HG02852 (cell line): Measurements from ENCODE around the gene ADARB2.
"Not testable (repeated sequence)": the region's sequence is repeated elsewhere in the genome, so short reads cannot be mapped to it uniquely, and the experiment has no call there.

ENCODE experiments used
- ATAC-seq: cut with Tn5 transposase; IDR thresholded peaks from one replicate; pipeline ENCODE4 v1.9.1; 2021; ENCODE audit warnings: mild to moderate bottlenecking, moderate library complexity; ENCODE audit not compliant: unreplicated experiment

The ADARB2 gene

DNA sequence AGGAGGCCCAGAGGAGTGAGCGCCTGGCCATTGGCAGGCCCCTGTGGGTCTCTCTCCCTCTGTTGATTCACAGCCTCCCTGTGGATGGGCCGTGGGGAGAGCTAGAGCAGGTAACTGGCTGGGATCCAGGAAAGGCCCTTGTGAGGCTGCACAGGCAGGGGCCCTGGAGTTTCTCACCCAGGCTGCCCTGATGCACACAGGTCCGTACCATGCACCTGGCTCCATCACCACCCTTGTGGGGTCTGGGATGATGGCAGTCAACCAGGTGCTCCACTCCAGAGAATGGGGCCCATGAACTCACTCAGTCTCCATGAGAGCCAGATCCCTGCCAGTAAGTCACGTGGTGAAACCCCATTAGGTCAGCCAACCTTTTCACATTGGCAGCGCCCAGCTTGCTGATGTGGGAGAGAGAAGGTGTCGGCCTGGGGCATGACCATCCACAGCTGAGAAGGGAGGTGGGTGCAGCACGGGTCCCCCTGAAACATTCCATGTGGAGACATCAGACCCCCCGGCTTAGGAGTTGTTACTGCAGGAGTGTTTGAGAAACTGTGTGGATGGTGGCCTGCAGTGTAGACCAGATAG lies 320.8 kb downstream of the ADARB2 start:
- no peak for ATAC-seq

DNA sequence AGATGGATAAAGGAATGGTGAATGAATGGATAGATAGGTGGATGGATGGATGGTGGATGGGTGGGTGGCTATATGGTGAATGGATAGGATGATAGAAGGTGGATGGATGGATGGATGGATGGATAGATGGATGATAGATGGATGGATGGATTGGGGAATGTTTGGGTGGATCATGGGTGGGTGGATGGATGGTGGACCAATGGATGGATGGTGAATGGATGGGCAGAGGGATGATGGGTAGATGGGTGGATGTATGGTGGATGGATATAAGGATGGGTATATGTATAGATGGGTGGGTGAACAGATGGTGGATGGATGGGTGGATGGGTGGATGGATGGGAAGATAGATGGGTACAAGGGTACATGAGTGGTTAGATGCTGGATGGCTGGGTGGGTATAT lies 322.4 kb downstream of the ADARB2 start:
- ATAC-seq: no peak

DNA sequence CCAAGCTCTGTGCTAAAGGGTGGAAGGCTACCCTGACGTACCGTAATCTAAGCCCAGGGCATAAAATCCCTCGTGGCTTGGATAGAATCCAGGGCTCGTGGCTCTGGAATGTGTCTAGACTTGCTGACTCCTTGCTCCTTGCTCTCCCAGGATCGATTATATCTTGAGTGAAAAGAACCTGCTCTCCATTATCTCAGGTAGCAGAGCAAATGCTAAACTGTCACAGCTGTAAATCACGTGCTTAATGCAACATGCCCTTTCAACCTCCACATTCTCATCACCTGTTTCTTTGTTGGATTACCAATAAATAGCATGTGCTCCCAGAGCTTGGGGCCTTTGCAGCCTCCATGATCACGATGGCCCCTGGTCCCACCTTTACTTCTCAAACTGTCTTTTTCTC lies 323.0 kb downstream of the ADARB2 start:
- ATAC-seq: not testable (repeated sequence)

DNA sequence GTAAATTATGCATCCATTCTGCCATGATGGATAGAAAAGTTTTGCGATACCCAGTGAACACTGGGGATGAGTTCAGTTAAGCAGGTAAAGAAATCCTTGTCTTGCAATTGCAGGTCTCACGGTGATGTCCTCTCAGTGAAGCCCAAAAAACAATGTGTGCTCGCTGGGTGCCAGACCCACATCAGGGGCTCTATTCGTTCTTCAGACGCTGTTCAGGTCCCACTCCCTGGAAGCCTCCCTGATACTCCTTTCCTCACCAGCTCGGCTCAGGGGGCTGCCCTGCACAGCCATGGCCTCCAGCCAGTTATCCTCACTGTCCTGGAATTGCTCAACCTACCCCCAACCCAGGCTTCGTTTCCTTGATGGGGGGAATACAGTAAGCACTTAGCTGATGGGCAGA lies 323.5 kb downstream of the ADARB2 start:
- ATAC-seq: no peak

DNA sequence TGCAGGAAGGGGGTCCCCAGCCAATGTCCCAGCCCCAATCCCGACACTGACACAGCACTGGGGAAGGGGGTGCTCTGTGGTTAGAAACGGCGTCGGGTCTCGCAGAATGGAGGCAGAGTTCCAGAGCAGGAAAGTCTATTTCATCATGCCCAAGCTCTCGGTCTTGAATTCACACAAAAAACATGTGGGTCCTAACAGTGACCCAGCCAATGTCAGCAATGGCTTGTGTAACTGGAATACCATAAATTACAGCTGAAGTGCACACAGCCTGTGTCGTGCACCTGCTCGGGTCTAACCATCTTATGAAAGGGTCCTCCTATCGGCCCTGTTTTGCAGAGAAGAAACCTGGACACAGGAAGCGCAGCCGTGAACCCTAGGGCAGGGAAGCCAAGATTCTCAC lies 324.1 kb downstream of the ADARB2 start:
- ATAC-seq: no peak

DNA sequence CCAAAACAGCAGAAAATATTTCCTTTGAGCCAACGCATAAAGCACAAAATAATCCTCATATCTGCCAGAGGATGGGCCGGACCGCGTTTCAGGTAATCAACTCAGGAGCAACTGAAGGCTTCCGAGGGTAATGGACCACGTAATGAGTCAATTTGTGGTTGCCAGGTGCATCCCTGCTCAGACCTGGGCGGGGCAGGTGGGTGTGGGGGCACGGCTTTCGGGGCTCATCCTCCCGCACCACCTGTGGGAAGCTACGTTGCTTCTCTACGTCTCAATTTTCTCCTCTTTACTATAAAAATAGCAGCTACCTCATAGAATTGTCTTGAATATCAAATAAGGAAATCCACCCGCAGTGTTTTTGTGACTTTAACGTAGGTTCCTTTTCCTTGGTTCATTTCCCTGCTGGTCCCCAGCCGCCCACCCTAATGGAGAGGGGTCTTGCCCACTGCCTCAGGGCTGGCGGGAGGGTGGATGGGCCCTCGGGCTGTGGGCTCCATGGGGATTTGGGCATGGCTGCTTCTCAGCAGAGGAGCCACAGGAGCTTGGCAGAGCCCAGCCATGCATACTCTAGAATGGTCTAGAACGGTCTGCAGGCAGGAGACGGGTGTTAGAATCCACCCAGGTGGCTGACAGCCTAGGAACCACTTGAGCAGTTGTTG lies 324.7 kb downstream of the ADARB2 start:
- ATAC-seq: no peak

DNA sequence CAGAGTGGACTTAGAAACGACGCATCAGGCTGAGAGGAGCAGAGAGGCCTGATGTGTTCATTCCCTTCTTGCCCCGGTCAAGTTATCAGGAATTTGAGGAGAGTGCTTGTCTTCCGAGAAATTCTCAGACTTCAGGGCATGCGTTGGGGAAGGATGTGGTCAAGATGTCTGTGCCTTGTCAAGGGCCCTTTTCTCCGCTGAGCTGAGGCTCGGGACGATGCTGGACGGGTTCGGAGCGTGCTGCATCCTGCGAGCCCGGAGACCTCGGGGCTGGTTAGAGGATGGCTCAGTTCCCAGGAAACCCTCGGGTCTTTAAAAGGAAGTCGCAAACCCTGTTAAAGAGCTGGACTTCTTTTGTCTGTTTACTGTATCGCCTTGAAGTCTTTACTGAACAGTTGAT lies 325.4 kb downstream of the ADARB2 start:
- ATAC-seq: no peak

DNA sequence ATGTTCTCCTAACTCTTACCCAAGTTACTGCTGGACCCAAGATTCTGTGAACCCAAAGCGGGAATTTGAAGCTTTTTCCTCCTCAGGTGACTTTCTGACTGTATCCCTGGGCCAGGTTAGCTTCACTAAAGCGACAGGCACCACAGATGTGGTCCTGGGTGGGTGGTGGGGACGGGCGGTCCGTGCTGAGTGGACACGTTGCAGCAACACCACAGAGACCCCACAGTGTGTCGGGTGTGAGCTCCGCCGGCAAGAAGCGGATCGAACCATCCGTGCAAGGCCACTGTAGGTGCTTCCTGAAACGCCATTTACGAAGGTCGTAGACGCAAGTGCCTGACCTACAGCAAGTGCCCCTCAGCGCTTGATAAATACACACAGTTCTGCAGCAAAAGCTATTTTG lies 325.9 kb downstream of the ADARB2 start:
- ATAC-seq: no peak

DNA sequence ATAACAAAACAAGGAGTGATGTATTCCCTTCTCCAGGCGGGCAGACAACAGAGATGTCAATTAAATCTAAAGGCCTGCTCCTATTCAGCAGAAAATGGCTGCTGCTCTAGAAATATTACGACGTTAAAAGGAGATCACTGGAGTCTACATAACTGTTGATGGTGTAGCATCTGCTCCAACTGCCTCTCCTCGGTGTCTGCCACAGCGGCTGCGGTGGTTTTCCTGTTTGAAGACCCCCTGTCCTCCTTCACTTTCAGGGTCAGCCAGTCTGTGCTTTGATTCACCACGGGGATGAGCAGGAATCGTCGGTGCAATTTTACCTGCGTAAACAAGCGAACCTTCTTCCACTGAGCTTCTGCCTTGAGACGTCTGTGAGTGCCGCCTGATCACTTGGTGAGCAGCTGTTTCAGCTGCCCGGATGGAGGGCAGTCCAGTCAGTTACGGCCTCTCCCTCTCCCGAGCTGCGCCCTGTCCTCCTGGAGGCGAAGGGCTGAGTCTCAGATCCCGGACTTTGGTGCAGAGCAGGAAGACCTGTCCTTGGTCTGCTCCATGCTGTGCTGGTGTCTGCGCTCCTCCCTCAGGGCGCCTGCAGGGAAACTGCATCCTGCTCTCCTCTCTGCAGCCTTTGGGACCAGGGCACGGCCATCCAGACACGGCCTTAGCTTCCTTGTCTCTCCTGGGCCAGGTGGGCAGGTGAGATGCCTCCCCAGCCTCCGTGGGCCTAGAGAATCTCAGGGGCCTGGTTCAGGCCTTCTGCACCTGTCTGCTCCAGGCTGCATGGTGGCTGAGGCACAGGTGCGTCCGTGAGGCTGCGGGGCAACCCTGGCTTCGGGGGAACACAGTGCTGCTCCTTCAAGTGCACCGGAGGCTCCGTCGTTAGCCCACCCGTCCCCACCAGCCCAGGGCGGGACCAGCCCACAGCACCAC lies 326.6 kb downstream of the ADARB2 start:
- ATAC-seq: no peak

DNA sequence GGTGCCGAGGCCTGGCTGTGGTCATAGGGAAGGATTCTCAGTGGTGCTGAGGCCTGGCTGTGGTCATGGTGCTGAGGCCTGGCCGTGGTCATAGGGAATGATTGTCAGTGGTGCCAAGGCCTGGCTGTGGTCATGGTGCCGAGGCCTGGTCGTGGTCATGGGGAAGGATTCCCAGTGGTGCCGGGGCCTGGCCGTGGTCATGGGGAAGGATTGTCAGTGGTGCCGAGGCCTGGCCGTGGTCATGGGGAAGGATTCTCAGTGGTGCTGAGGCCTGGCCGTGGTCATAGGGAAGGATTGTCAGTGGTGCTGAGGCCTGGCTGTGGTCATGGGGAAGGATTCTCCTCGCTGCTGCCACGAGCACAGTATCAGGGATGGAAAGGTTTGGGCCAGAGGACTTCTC lies 327.3 kb downstream of the ADARB2 start:
- no peak for ATAC-seq

DNA sequence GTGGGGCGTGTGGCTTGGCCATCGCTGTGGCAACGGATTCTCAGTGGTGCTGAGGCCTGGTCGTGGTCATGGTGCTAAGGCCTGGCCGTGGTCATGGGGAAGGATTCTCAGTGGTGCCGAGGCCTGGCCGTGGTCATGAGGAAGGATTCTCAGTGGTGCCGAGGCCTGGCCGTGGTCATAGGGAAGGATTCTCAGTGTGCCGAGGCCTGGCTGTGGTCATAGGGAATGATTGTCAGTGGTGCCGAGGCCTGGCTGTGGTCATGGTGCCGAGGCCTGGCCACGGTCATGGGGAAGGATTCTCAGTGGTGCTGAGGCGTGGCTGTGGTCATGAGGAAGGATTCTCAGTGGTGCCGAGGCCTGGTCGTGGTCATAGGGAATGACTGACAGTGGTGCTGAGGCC lies 327.9 kb downstream of the ADARB2 start:
- no peak for ATAC-seq

DNA sequence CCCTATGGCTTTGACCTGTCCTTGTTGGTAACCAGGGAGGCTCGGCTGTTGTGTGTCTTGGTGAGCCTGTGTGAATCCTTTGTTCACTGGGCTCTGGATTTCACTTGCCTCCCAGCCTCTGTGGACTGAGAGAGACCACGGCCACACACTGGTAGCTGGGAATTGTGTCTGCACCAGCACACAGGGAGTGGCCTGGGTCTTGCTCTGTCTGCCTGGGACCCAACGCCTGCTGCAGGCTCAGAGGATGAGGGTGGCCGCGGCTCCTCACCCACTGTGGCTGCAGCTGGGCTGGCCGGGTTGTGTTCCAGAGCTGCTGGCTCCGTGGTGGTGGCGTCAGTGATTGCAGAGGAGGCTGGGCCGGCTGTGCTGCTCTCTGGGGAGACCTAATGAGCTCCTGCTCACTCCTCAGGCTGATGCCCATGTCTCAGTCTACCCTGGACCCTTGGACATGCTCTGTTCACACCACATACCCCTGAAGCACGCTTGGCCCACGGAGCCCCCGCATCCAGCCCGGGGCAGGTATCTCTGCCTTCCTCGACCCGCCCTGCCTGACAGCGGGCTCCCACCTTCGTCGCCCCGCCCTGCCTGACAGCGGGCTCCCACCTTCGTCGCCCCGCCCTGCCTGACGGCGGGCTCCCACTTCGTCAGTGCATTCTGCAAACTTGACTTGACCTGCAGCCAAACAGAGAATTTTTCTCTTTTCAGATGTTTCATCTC lies 328.5 kb downstream of the ADARB2 start:
- no peak for ATAC-seq

DNA sequence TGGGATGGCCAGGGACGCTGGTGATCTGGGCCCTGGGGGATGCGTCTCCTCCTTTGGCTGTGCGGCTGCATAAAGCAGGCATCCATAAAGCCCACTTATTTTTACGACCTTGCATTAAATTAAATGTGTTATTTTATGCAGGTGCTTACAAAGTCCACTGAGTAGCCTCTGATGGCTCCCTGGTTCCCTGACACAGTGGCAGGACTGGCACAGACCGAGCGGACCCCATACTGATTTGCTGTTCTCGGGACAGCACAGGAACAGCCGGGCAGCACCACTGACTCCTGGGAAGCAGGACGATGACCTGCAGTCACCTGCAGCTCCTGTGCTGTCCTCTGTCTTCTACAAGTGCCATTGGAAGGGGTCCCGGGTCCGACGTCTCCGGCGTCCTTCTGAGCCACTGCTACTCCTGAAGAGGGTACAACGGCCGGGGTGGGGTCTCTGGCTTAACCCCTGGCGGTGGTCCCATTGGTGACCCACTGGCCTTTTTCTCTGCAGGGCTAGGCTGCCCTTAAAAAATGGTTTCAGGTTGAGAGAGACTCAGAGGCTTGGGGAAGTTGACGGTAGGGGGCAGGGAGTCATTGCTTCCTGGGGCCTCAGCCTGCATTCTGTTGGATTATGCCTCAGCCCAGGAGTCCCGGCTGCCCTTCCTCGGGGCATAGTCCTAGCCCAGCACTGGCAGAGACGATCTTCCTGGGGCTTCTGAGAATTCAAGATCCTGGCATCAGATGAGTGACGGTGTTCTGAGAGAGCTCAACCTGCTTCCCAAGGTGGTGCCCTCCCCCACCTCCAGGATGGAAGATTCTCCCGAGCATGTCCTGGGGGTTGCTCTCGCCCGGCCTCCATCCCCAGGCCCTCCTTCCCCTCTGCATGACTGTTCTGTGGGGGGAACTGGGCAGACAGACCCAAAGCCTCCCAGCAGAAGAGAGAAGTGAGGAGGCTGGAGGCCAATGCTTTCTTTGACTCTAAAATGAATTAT lies 330.1 kb downstream of the ADARB2 start:
- ATAC-seq: no peak

DNA sequence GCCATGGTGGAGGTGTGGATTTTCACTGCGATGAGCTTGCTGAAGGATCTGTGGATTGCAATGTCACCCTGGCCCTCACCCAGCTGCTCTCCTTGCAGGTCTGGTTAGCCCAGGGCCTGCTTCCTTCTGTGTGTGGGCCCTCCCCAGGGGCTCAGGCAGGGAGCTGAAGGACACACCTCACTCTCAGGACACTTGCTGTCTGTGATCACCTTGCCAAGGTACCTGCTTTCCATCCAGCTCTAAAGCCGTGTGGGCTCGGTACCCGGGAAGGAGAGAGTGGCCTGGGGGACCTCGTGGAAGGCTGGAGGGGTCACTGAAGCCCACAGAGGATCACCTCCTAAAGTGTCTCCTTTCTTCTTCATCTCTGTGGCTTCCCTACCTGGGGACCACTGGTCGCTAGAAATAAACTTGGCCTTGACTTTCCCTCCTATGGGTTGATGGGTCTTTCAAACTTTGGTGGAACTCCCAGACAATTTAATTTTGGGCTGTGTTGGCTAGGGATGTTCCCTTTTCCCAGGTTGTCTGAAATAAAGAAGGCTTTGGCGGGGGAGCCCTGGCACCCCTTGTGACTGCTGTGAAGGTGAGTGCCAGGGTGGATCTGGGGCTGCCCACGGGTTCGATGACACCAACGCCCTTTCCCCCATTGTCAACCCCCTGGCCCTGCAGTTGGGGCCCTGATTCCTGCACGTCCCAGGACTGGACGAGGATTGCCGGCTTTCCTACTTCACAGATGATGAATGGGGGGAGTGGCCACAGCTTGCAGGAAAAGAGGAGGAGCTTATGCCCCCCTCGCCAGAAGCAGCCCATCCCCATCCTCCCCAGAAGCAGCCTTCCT lies 331.0 kb downstream of the ADARB2 start:
- ATAC-seq: no peak

DNA sequence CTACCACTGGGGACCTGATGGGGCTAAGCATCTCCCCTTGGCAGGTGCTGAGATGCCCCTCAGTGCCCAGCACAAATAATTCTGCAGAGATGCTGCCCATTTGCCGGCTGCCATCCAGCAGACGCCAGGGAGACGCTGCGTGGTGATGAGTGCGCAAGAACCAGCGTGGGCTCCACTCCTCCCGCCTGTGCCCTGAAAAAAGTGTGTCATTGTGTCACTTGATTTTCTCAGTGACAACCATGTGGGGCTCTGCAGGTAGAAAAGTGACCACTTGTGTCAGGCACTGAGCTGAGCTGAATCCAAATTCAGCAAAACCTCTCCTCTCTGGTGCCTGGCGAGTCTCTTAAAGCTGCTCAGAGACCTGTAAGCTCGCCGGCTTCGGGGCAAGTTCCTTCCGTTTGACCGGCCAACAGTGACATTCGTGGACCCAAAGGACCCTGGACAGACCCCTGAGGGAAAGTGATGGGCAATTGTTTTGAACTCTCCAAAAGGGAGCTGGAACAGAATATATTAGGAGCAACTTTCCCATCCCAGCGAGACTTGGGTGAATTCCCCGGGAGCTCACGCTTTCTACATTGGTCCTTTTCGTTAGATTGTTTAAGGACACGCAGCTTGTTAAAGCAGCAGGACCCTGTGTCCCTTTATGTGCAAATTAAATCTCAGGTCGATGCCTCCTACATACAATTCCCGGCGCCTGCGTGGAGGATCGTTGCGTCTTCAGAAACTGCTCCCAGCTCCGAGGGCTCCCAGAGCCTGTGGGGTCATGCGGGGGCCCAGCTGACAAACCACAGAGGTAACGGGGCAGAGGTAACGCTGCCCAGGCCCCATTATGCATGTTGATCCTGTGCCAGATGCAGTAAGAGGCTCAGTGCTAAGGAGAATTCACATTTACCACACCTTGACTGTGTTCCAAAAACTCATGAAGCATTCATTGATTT lies 332.7 kb downstream of the ADARB2 start:
- no peak for ATAC-seq

DNA sequence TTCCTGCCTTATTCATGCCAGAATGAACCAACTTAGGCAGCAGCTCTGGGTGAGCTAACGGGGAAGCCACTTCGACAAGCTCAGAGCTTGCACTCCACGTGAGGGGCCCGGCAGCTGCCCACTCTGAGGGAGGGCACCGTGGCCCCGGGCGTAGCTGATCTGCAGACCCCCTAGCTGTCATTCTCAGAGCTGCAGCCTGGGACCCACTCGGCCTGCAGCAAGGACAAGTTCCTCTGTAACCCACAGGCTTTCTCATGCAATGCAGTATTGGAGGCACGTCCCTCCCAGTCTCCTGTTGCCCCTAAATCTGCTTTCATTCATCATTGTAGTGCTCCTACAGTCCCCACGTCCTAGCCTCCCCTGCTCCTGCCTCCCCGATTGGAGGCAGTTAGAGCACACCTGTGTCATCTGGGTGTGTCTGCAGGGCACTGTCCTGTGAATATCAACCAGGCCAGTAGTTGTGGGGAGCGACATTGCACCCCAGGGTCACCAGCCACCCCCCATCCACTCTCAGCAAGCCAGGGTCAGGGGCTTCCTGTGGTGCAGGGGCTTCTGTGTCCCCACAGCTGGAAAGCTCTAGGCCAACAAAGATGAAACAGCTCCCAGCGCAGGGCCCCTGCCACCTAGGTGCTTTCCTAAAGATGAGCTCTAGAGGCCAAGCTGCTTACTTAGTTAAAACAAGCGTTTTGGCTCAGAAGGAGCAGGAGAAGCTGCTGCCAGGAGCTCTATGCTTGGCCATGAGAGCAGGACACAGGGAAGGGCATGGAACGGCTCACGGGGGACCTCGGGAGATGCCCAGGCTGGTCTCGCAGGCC lies 333.6 kb downstream of the ADARB2 start:
- no peak for ATAC-seq

DNA sequence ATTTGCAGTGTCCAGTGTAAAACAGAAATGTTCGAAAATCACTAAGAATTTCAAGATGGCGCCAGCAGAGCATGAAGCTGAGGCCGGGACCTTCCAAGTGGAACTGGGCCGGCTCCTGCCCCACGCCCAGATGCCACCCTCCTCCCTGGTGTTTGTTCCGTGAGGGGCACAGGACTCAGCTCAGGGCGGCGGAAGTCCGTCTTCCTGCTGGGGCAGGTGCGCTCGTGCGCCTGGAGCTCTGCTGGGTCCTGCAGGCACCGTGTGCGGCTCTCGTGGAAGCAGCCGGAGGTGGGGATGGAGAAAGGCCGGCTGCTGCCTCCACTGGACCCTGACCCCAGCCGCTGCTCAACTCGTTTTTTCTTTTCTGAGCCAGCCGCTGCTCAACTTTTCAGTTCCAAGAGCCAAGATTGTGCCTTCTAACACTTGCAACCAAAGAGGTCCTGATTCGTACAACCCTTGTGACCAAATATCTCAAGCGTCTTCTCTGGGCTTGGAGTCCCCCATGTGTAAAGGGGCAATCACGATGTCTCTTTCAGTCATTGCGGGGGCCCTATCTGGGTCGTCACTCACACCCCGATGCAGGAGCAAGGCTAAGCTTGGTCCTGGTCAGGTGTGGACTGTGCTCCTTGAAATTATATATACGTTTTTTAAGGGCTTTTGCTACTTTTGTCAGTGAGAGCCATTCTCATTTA lies 334.4 kb downstream of the ADARB2 start:
- no peak for ATAC-seq
